Fibroblast of lung (primary cell): ENCODE measurements around the gene DUS1L. TPM values are rescaled to one million over a fixed set of nuclear protein-coding genes. Genes with fewer than 3 reads are reported as not detected.

Experiments used
- DNase-seq, 2 donors: peaks; one replicate each; pipeline versions ENCODE4 v3.0.0 to v3.0.0-alpha.2; 2010; ENCODE audit warnings: low read depth in 2 of 2
- H2AFZ ChIP-seq: 2 replicates; pipeline ENCODE4 v1.5.1; 2012; ENCODE audit warnings: low read length, control low read depth, inconsistent platforms
- H3K27ac ChIP-seq: 2 replicates; pipeline ENCODE4 v1.5.1; 2011; ENCODE audit warnings: low read length, control low read depth; ENCODE audit not compliant: insufficient read depth
- H3K27me3 ChIP-seq: 2 replicates; pipeline ENCODE4 v1.5.1; 2011; ENCODE audit warnings: mild to moderate bottlenecking, low read length; ENCODE audit not compliant: control insufficient read depth, insufficient read depth
- H3K36me3 ChIP-seq: 2 replicates; pipeline ENCODE4 v1.5.1; 2011; ENCODE audit warnings: low read length; ENCODE audit not compliant: control insufficient read depth, insufficient read depth
- H3K4me1 ChIP-seq: 2 replicates; pipeline ENCODE4 v1.5.1; 2011; ENCODE audit warnings: low read length; ENCODE audit not compliant: control insufficient read depth, insufficient read depth; ENCODE audit errors: extremely low read depth
- H3K4me2 ChIP-seq: 2 replicates; pipeline ENCODE4 v1.5.1; 2011; ENCODE audit warnings: low read length, control low read depth; ENCODE audit not compliant: insufficient read depth; ENCODE audit errors: extremely low read depth
- H3K4me3 ChIP-seq, 4 experiments: fragments of 200-600 bp in 1 of 4; sonication (generic) in 1 of 4; replicated peaks in 1 of 4; 2 replicates each; pipeline ENCODE4 v1.5.1; 2011 to 2016; ENCODE audit warnings: low read length in 4 of 4, low read depth in 3 of 4, mild to moderate bottlenecking in 3 of 4, control low read depth in 2 of 4, inconsistent platforms in 1 of 4, mixed read lengths in 1 of 4; ENCODE audit not compliant: insufficient read depth in 1 of 4; ENCODE audit errors: control extremely low read depth in 1 of 4
- H3K79me2 ChIP-seq: 2 replicates; pipeline ENCODE4 v1.5.1; 2012; ENCODE audit warnings: mild to moderate bottlenecking, low read length, inconsistent platforms; ENCODE audit not compliant: control insufficient read depth, insufficient read depth
- H3K9ac ChIP-seq: 2 replicates; pipeline ENCODE4 v1.5.1; 2011; ENCODE audit warnings: mild to moderate bottlenecking, low read length, control low read depth; ENCODE audit not compliant: insufficient read depth
- H3K9me3 ChIP-seq: 2 replicates; pipeline ENCODE4 v1.5.1; 2012; ENCODE audit warnings: low read depth, low read length; ENCODE audit not compliant: control insufficient read depth, insufficient read depth
- H4K20me1 ChIP-seq: 2 replicates; pipeline ENCODE4 v1.5.1; 2011; ENCODE audit warnings: low read length; ENCODE audit not compliant: control insufficient read depth, insufficient read depth; ENCODE audit errors: extremely low read depth
- CTCF ChIP-seq, 2 donors: IDR thresholded peaks in 1 of 2; conservative IDR thresholded peaks in 1 of 2; 1 replicate in 1 of 2; 2 replicates in 1 of 2; pipeline ENCODE4 v1.5.1; 2011 to 2012; ENCODE audit warnings: low read length in 2 of 2, control low read depth in 1 of 2, inconsistent platforms in 1 of 2, low read depth in 1 of 2, mild to moderate bottlenecking in 1 of 2
- EZH2 ChIP-seq: IDR thresholded peaks from 2 replicates; pipeline ENCODE4 v1.5.1; 2012; ENCODE audit warnings: low read length, control low read depth, mild to moderate bottlenecking; ENCODE audit errors: missing control alignments
- polyA plus RNA-seq, 2 donors: library from polyadenylated mRNA; depleted of rRNA in 1 of 2; stranded (reverse) in 1 of 2; unstranded in 1 of 2; fragments of >200 nt; gene quantifications; 2 replicates each; pipeline ENCODE4 v1.2.1, GENCODE V29; 2011 to 2012; ENCODE audit warnings: missing spikeins in 1 of 2
- total RNA-seq: library from RNA; depleted of rRNA; stranded (reverse); fragments of >200 nt; gene quantifications from 2 replicates; pipeline ENCODE4 v1.2.1, GENCODE V29; 2014

DUS1L gene
- total and polyA plus RNA-seq, 2 donors (not counting 1 experiment from before 2014, with no cell fraction given), result 24.6 to 41.0 TPM

GRCh38 chr17:82088838-82089722, 23.5 kb upstream of the DUS1L start:
- H3K9ac ChIP-seq, result no peak overlapping the region
- DNase-seq, result no peak
- no peaks in the 10 kb centered on the region for H3K9me3 ChIP-seq
- H3K27ac ChIP-seq, result no peak overlapping the region
- H4K20me1 ChIP-seq, result no peaks in the 10 kb centered on the region
- TF ChIP-seq EZH2, result no peak
- TF ChIP-seq CTCF (conservative IDR thresholded peaks at IDR 0.05 in 1 of 2, IDR thresholded peaks at IDR 0.05 in 1 of 2; ENCODE audit: low read depth in 1 of 2, low read length in 2 of 2), result no peak
- H3K4me3 ChIP-seq, result no peak overlapping the region
- peaks cover 17% of the 10 kb centered on the region for H3K79me2 ChIP-seq
- no peak overlapping the region for H2AFZ ChIP-seq
- H3K36me3 ChIP-seq, result peaks cover 79% of the 10 kb centered on the region
- H3K4me1 ChIP-seq, result no peaks in the 10 kb centered on the region
- no peaks in the 10 kb centered on the region for H3K27me3 ChIP-seq
- H3K4me2 ChIP-seq, result no peak overlapping the region

GRCh38 chr17:82087961-82088837, 22.6 kb upstream of the DUS1L start:
- H3K27ac ChIP-seq, result no peak overlapping the region
- no peak overlapping the region for H2AFZ ChIP-seq
- H3K9ac ChIP-seq, result no peak overlapping the region
- peaks cover 80% of the 10 kb centered on the region for H3K36me3 ChIP-seq
- H3K79me2 ChIP-seq, result peaks cover 9% of the 10 kb centered on the region
- no peak for TF ChIP-seq EZH2
- no peak for TF ChIP-seq CTCF (conservative IDR thresholded peaks at IDR 0.05 in 1 of 2, IDR thresholded peaks at IDR 0.05 in 1 of 2; ENCODE audit: low read depth in 1 of 2, low read length in 2 of 2)
- no peaks in the 10 kb centered on the region for H3K9me3 ChIP-seq
- no peaks in the 10 kb centered on the region for H3K27me3 ChIP-seq
- DNase-seq, result no peak
- no peak overlapping the region for H3K4me3 ChIP-seq
- H3K4me1 ChIP-seq, result no peaks in the 10 kb centered on the region
- H4K20me1 ChIP-seq, result no peaks in the 10 kb centered on the region
- no peak overlapping the region for H3K4me2 ChIP-seq
